ENCODE measurements around the gene HOXA5.

DNA sequence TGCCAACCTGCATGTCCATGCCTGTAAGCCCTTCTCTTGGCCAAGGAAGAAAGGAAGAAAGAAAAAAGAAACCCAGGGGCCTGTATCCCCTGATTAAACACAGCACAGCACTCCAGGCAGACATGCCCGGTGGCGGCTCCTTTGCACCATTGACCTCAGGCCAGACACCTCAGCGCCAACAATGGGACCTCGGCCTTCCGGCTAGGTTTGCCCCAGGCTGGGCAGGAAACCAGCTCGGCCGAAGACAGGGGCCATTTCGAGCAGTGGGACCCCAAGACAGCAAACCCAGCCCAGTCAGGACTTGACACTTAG, 27.8 kb upstream of the HOXA5 start:
- TF ChIP-seq, protein P1, sequence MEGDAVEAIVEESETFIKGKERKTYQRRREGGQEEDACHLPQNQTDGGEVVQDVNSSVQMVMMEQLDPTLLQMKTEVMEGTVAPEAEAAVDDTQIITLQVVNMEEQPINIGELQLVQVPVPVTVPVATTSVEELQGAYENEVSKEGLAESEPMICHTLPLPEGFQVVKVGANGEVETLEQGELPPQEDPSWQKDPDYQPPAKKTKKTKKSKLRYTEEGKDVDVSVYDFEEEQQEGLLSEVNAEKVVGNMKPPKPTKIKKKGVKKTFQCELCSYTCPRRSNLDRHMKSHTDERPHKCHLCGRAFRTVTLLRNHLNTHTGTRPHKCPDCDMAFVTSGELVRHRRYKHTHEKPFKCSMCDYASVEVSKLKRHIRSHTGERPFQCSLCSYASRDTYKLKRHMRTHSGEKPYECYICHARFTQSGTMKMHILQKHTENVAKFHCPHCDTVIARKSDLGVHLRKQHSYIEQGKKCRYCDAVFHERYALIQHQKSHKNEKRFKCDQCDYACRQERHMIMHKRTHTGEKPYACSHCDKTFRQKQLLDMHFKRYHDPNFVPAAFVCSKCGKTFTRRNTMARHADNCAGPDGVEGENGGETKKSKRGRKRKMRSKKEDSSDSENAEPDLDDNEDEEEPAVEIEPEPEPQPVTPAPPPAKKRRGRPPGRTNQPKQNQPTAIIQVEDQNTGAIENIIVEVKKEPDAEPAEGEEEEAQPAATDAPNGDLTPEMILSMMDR (conservative IDR thresholded peaks at IDR 0.05; ENCODE audit: low read depth, low read length): no peak
- TF ChIP-seq EZH2phosphoT487 (IDR thresholded peaks at IDR 0.05; ENCODE audit: borderline replicate concordance, low read length) (no peak), EZH2 (IDR thresholded peaks at IDR 0.05; ENCODE audit: low read length, unreplicated experiment) (no peak)

Measured in PC-3 (cell line).